DMS114 treated with DMSO at 0.1 percent for 48 hours (cell line): Measurements from ENCODE around the gene EMC9.
A peak's percentile ranks its signal among the peaks of the same experiment; 100 is the strongest.

ENCODE experiments used
- DNase-seq: peaks from one replicate; lab custom pipeline; 2025; ENCODE audit not compliant: unreplicated experiment; lab: John Stamatoyannopoulos, UW

EMC9 gene

DNA sequence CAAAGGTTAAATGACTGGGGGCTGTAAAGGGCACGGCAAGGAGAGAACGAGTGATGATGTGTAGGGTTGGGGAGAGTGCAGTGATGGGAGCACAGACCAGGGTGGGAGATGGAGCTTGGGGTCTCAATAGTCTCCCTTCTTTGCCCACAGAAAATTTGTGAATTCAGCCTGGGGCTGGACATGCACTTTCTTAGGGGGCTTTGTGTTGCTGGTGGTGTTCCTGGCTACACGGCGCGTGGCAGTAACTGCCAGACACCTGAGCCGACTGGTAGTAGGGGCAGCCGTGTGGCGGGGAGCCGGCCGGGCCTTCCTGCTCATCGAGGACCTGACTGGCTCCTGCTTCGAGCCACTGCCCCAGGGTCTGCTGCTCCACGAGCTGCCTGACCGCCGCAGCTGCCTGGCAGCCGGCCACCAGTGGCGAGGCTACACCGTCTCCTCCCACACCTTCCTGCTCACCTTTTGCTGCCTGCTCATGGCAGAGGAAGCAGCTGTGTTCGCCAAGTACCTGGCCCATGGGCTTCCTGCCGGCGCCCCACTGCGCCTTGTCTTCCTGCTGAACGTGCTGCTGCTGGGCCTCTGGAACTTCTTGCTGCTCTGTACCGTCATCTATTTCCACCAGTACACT lies 9.2 kb downstream of the EMC9 start:
- no peak for DNase-seq

GRCh38 chr14:24131549-24131966 lies 9.8 kb downstream of the EMC9 start:
- DNase-seq = no peak

DNA sequence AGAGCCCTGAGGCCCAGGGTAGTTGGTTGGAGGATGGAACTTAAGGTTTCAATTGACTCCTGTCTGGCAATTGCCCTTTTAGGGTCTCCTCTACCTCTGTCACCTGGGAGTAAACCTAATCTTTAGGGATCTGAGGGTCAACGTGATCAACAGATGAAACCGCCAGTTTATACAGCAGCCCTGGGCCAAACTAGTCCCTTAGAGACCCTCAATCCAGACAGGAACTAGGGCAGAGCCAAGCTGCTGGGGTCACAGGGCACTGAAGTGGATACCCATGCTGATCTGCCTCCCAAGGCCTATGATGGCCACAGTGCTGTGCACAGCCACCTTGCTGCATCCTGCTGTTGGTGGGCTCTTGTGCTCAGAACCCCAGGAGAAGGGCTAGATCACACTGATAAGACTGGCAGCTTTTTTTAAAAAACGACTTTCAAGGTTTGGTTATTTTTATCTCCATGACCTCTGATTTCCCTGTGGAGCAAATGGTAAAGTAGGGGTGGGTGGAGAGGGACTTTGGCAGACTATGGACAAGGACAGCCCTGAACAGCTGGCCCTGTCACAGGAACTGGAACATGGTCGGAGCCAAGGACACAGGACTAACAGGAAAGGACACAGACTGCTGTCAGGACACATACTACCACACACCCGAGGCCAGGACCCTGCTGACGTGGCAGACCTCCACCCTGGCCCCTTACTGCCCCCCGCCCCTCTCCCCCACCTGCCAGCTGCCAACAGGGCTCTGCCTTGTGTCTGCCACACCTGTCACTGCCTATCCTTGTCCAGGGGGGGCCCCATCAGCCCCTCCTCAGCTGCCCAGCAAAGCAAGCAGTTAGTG lies 10.5 kb downstream of the EMC9 start:
- DNase-seq = no peak

DNA sequence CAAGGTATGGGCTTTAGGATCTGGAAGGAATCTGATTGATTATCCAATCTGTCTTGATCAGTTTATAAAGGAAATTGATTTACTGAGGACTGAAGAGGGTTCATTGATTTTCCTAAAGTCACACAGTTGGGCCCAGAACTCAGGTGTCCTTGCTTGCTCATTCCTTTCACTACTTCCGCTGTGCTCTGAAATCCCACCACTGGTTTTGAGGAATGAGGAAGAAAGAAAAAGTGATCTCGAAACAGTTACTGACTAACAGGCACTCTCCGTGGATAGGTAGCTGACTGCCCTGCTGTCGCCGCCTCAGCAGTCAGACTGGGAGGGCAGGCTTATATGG lies 11.0 kb downstream of the EMC9 start, which contains the start of gene FITM1:
FITM1 (plus strand) TSS at position 280 of the 337 bp plus-strand sequence. CDS start 905 bp downstream, outside the sequence.
- DNase-seq = no peak

DNA sequence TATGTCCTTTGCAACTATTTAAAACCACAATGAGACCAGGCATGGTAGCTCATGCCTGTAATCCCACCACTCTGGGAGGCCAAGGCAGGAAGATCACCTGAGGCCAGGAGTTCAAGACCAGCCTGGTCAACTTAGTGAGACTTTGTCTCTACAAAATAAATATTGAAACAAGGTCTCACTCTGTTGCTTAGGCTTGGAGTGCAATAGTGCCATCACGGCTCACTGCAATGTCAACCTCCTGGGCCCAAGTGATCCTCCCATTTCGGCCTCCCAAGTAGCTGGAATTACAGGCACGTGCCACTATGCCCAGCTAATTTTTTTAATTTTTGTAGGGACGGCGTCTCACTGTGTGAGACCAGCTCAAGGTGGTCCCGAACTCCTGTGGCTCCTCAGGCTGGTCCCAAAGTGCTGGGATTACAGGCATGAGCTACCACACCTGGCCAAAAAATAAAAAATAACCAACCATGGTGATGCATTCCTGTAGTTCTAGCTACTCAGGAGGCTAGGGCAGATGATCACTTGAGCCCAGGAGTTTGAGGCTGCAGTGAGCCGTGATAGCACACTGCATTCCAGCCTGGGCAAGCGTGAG lies 11.9 kb downstream of the EMC9 start:
- DNase-seq = no peak

- DNase-seq = no peak
Measured at GRCh38 chr14:24127673-24128072, 13.7 kb downstream of the EMC9 start.

DNA sequence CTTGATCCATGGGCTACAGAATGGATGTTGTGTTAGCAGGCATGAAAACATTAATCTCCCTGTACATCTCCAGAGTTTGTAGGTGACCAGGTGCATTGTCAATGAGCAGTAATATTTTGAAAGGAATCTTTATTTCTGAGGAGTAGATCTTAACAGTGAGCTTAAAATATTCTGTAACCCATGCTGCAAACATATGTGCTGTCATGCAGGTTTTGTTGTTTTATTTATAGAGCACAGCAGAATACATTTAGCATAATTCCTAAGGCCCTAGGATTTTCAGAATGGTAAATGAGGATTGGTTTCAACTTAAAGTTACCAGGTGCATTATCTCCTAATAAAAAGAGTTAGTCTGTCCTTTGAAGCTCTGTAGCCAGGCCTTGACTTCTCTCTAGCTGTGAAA lies 14.5 kb downstream of the EMC9 start:
- no peak for DNase-seq

DNA sequence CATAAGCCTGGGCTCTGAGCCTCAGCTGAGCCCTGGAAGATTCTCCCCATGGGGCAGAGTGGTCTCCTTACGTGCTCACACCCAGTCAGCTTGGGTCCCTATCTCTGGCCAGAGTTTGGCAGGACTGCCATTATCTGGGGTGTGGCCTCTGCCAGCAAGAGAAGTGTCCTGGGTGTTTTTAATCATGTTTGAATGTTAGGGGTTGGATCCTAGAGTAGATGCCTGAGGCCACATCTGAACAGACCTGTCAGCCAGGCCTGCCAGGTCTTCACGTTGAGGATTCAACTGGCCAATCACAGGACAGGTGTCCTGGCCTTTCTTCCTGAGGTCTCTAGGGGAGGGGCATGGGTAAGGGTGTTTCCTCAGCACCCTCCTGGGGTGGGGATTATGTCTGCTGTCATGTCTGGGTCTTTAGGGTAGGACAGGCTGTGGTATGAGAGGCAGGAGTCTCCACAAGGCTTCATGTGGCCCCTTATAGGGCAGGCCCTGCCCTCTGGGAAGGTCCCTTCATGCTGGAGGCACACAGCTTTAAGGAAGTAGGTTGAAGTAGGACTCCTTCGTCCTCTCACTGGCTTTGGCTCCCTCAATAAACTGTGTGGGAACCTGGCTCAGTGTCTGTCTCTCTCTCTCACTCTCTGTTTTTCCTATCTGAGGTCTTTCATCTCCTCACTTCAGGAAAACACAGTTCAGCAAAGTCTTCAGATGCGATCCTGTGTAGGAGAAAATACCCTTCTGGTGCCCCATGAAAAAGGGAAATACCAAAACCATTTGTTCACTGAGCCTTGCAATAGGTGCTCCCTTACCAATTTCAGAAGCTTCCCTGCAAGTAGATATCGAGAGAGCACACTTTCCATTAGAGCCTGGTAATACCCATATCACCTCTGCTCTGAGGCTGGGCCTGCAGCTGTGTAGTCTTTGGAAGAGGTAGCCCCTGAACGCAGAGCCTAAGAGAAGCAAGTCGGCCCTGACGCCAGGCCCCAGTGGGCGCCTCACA lies 17.7 kb downstream of the EMC9 start:
- DNase-seq = no peak

DNA sequence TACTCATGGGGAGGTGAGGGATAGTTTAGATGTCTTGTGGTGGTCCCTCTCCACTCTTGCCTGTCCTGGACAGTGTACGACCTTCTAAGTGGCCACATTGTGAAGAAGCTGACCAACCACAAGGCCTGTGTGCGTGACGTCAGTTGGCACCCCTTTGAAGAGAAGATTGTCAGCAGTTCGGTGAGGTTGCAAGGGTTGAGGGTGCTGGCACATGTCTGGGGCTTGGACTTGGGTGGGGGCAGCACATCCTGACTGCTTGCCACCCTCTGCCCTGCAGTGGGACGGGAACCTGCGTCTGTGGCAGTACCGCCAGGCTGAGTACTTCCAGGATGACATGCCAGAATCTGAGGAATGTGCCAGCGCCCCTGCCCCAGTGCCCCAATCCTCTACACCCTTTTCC lies 18.5 kb downstream of the EMC9 start:
- DNase-seq = no peak

DNA sequence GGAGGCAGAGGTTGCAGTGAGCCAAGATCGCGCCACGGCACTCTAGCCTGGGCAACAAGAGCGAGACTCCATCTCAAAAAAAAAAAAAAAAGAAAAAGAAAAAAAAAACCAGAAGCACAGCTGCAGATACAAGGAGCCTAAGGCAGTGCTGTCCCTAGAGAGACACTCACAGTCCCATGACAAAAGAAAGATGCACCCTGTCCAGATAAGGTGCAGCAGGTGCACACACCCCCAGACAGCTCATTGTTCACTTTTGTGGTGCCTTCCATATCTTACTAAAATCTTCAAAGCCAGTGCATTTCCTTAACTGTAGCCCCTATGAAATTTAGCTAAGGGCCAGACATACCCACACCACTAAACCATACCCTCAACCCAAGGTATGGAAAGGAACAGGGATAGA lies 19.0 kb downstream of the EMC9 start:
- no peak for DNase-seq

DNA sequence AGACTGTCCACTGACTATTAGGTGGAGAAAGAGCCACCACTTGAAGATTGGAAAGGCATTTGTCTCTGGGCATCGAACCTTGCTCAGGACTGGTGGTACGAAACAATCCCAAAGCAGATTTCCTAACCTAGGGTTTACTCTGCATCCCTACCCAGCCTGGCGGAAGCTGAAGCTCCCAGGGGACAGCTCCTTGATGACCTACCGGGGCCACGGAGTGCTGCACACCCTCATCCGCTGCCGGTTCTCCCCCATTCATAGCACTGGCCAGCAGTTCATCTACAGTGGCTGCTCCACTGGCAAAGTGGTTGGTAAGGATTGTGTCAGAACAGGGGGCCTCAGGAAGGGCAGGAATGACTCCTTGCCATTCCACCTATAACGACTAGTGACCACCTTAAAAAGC lies 20.2 kb downstream of the EMC9 start:
- DNase-seq = no peak

DNA sequence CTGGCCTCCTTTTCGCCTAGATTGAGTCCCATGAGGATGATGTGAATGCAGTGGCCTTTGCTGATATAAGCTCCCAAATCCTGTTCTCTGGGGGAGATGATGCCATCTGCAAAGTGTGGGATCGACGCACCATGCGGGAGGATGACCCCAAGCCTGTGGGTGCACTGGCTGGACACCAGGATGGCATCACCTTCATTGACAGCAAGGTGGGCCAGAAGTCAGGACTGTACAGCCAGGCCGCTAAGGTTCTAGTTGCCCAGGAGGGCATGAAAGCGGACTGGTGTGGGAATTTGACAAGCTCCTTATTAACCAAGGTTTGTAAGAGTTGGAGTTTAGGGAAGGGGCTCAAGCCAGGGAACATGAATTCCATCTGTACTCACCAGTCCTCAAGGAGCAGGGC lies 21.7 kb downstream of the EMC9 start:
- no peak for DNase-seq

GRCh38 chr14:24117179-24117578 lies 24.2 kb downstream of the EMC9 start:
- no peak for DNase-seq

DNA sequence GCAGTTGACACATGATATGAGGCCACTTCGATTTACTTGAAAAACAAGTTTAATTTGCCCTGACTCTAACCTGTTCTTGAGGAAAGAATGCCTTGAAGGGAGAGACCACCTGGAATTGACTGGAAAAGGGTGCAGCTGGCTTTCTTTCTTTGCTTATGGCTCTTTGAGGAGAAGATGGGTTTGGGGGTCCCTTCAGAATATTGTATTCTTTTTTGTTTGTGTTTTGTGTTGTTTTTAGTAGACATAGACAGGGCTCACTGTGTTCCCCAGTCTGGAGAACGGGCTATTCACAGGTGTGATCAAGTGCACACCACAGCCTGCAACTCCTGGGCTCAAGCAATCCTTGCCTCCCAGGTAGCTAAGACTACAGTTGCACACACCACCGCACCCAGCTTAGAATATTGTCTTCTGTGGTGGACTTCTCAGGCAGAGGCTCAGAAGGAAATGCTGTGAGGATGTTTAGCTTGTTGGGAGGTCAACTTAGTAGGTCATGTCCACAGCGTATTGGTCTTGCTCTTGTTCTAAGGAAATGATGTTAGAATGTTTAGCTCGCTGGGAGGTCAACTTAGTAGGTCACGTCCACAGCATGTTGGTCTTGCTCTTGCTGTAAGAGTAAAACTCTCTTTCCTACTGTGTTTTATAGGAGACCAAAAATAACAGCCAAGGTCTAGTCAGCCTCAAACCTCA lies 25.1 kb downstream of the EMC9 start:
- no peak for DNase-seq

GRCh38 chr14:24115422-24116127 lies 25.8 kb downstream of the EMC9 start:
- DNase-seq = no peak

- DNase-seq = peak; percentile 97
Measured at GRCh38 chr14:24114532-24115421, 26.6 kb downstream of the EMC9 start, which contains the start of the genes DCAF11 and NRL. Gene DCAF11 (plus strand): TSS chr14:24114777. CDS start chr14:24115595, 818 bp downstream. Gene NRL (minus strand): TSS chr14:24114949. CDS start chr14:24082848, 32,101 bp downstream.

DNA sequence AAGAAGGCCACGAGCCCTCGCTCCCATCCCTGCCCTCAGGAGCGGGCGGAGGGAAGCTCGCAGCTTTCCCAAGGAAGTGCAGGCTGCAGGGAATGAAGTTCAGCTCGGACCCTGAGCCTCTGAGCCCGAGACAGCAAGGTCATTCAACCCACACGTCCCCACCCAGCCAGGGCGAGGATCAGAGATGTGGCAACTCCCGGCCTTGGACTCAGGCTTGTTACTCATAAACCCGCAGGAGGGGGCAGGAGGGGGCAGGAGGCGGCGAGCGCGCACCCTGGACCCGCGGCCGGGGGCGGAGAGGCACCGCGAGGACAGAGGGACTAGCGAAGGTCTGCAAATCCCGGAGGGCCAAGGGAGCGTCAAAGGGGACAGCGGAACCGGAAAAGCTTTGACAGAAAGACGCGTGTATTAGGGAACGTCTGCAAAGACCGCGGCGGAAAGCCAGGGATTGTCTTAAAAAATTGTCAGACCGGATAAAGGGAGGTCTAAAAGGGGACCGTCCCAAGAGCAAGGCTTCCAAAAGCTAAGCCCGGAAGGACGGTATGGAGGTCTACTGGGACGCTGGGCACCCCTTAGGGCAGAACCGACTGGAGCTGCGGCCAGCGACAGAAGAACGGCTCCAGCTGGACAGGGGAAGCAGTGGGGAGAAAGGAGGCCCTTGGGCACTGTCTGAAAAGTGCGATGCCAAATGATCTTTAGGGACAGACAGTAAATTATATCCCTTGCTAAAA lies 27.4 kb downstream of the EMC9 start:
- DNase-seq = peak; percentile 79

GRCh38 chr14:24113379-24113800 lies 28.0 kb downstream of the EMC9 start:
- DNase-seq = no peak
